K562 (cell line): ENCODE data around the gene THUMPD2. TPM values are rescaled to one million over a fixed set of nuclear protein-coding genes. Genes with fewer than 3 reads are reported as not detected.

Source experiments
- ARHGAP35 ChIP-seq: fragments of 450-650 bp; IDR thresholded peaks from 2 replicates; pipeline ENCODE4 v1.6.1; 2018; ENCODE audit not compliant: partially characterized antibody
- BRF1 ChIP-seq: IDR thresholded peaks from 3 replicates; pipeline ENCODE4 v1.6.1; 2011; ENCODE audit warnings: borderline replicate concordance, mild to moderate bottlenecking; ENCODE audit not compliant: insufficient read length; ENCODE audit errors: extremely low read depth
- CBFB ChIP-seq: sonication (generic); formaldehyde crosslinking; IDR thresholded peaks from 2 replicates; pipeline ENCODE4 v1.4.0; 2020; ENCODE audit warnings: mild to moderate bottlenecking, missing genetic modification reagents
- CEBPB ChIP-seq: fragments of 450-650 bp; IDR thresholded peaks from 2 replicates; pipeline ENCODE4 v1.6.1; 2016; ENCODE audit warnings: missing genetic modification characterization, missing compliant biosample characterization
- KDM1A ChIP-seq, 2 experiments: fragments of 450-650 bp; IDR thresholded peaks; 2 replicates each; pipeline ENCODE4 v1.6.1; 2016; ENCODE audit warnings: mild to moderate bottlenecking in 2 of 2
- RBFOX2 ChIP-seq: fragments of 200-400 bp; formaldehyde crosslinking; IDR thresholded peaks from 2 replicates; pipeline ENCODE4 v1.6.1; 2017; ENCODE audit warnings: low read depth, mild to moderate bottlenecking, low read length, moderate library complexity
- SREBF2 ChIP-seq: sonication (generic); formaldehyde crosslinking; IDR thresholded peaks from 2 replicates; pipeline ENCODE4 v1.4.0; 2020; ENCODE audit warnings: mild to moderate bottlenecking, missing genetic modification reagents
- TARDBP ChIP-seq: fragments of 450-650 bp; IDR thresholded peaks from 2 replicates; pipeline ENCODE4 v1.6.1; 2016
- TCFL5 ChIP-seq: fragments of 250-450 bp; sonication (Bioruptor Pico); conservative IDR thresholded peaks from 2 replicates; pipeline ENCODE4 v1.6.1; 2021; ENCODE audit warnings: mild to moderate bottlenecking, moderate library complexity, matching md5 sums
- ZKSCAN3 ChIP-seq: fragments of 250-450 bp; sonication (Bioruptor Pico); IDR thresholded peaks from 2 replicates; pipeline ENCODE4 v1.4.0; 2020
- ZNF134 ChIP-seq: fragments of 250-450 bp; sonication (Bioruptor Pico); conservative IDR thresholded peaks from 2 replicates; pipeline ENCODE4 v1.4.0; 2020
- ZNF232 ChIP-seq: sonication (generic); formaldehyde crosslinking; IDR thresholded peaks from 2 replicates; pipeline ENCODE4 v1.8.0; 2022; ENCODE audit warnings: mild to moderate bottlenecking, missing genetic modification reagents
- polyA plus RNA-seq, 8 experiments: library from polyadenylated mRNA; depleted of rRNA in 4 of 8; stranded (reverse) in 5 of 8; unstranded in 3 of 8; fragments of >200 nt; fragmentation: Nextera tagmentation in 2 of 8; fragmentation: Illumina TruSeq in 1 of 8; extraction: Ambion mirVana in 2 of 8; extraction: Trizol in 1 of 8; gene quantifications; 2 replicates each; pipeline versions ENCODE4 v1.2.1 to v1.2.3, GENCODE V29; 2011 to 2014; ENCODE audit warnings: inconsistent platforms in 1 of 8, missing spikeins in 1 of 8
- total RNA-seq, 7 experiments: library from RNA; depleted of rRNA in 6 of 7; stranded (reverse); fragments of >200 nt in 6 of 7; fragmentation: Illumina TruSeq in 2 of 7; extraction: Trizol in 2 of 7; gene quantifications; 2 replicates each; pipeline versions ENCODE4 v1.2.1 to v1.2.3, GENCODE V29; 2011 to 2021; ENCODE audit warnings: low replicate concordance in 1 of 7
- TF ChIP-seq, protein P1 (sequence below): fragments of 200-800 bp; sonication (Bioruptor generic); IDR thresholded peaks from 2 replicates; pipeline ENCODE4 v1.6.1; 2016; ENCODE audit warnings: missing genetic modification characterization, missing compliant biosample characterization
- TF ChIP-seq, protein P2 (sequence below): fragments of 450-650 bp; IDR thresholded peaks from 2 replicates; pipeline ENCODE4 v1.6.1; 2017; ENCODE audit warnings: mild to moderate bottlenecking, moderate library complexity
- TF ChIP-seq, protein P3 (sequence below): fragments of 450-650 bp; IDR thresholded peaks from 2 replicates; pipeline ENCODE4 v1.6.1; 2017; ENCODE audit warnings: antibody characterized with exemption, mild to moderate bottlenecking
- TF ChIP-seq, protein P4 (sequence below), 2 experiments: fragments of 450-650 bp; conservative IDR thresholded peaks; 2 replicates each; pipeline ENCODE4 v1.6.1; 2017; ENCODE audit warnings: mild to moderate bottlenecking in 2 of 2, moderate library complexity in 2 of 2

The THUMPD2 gene
- total and polyA plus RNA-seq, 9 of the 15 experiments (the other 6 are each of a cell fraction or from before 2014, with no cell fraction given): 9.6 to 40.4 (median 24.0) TPM

DNA sequence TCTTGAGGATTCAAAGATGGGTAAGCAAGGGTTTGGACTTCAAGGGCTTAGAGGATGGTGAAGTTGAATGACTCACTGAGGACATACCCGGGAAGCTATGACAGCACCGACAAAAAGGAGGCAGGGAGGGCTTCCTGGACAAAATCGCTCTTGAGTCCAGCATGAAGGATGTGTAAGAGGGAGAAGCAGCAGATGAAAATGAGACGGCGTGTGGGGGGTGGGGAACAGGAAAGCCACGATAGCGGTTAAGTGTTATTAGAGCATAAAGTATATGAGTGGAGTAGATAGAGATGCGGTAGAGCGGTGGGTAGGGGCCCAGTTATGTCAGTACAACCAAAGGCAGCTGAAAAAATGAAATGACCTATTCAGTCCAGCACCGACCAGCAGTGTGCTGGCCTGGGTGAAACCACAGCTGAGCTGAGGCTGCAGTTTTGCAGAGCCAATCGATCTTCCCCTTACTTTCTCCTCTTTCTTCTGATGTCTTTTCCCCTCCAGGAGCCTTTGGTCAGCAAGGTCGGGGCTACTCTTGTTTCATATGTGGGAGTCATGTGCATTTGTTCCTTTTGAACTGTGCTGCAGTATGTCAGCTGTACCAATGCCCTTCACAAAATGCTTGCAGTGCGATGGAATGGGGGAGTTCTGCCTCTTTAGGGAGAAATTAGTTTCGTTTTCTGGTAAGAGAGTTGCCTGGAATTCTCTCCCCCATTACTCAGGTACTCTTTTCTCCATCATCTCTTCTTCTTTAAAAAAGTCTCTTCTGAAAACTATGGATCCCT lies 2.0 kb upstream of the THUMPD2 start (continued):
- TF ChIP-seq, protein P1, sequence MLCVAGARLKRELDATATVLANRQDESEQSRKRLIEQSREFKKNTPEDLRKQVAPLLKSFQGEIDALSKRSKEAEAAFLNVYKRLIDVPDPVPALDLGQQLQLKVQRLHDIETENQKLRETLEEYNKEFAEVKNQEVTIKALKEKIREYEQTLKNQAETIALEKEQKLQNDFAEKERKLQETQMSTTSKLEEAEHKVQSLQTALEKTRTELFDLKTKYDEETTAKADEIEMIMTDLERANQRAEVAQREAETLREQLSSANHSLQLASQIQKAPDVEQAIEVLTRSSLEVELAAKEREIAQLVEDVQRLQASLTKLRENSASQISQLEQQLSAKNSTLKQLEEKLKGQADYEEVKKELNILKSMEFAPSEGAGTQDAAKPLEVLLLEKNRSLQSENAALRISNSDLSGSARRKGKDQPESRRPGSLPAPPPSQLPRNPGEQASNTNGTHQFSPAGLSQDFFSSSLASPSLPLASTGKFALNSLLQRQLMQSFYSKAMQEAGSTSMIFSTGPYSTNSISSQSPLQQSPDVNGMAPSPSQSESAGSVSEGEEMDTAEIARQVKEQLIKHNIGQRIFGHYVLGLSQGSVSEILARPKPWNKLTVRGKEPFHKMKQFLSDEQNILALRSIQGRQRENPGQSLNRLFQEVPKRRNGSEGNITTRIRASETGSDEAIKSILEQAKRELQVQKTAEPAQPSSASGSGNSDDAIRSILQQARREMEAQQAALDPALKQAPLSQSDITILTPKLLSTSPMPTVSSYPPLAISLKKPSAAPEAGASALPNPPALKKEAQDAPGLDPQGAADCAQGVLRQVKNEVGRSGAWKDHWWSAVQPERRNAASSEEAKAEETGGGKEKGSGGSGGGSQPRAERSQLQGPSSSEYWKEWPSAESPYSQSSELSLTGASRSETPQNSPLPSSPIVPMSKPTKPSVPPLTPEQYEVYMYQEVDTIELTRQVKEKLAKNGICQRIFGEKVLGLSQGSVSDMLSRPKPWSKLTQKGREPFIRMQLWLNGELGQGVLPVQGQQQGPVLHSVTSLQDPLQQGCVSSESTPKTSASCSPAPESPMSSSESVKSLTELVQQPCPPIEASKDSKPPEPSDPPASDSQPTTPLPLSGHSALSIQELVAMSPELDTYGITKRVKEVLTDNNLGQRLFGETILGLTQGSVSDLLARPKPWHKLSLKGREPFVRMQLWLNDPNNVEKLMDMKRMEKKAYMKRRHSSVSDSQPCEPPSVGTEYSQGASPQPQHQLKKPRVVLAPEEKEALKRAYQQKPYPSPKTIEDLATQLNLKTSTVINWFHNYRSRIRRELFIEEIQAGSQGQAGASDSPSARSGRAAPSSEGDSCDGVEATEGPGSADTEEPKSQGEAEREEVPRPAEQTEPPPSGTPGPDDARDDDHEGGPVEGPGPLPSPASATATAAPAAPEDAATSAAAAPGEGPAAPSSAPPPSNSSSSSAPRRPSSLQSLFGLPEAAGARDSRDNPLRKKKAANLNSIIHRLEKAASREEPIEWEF (CRISPR knock-in tag): no peak
- TF ChIP-seq SREBF2 (CRISPR knock-in tag) (no peak), KDM1A (IDR thresholded peaks at IDR 0.05) (no peak), RBFOX2 (0 out of 2 replicates have a peak, but pooled peaks have one; percentile 18), CBFB (CRISPR knock-in tag) (no peak), TARDBP (no peak), CEBPB (tag) (no peak), ARHGAP35 (no peak), ZKSCAN3 (CRISPR knock-in tag) (no peak), TCFL5 (CRISPR knock-in tag) (no peak), BRF1 (no peak), ZNF134 (CRISPR knock-in tag) (no peak), ZNF232 (no peak)
- TF ChIP-seq, protein P2, sequence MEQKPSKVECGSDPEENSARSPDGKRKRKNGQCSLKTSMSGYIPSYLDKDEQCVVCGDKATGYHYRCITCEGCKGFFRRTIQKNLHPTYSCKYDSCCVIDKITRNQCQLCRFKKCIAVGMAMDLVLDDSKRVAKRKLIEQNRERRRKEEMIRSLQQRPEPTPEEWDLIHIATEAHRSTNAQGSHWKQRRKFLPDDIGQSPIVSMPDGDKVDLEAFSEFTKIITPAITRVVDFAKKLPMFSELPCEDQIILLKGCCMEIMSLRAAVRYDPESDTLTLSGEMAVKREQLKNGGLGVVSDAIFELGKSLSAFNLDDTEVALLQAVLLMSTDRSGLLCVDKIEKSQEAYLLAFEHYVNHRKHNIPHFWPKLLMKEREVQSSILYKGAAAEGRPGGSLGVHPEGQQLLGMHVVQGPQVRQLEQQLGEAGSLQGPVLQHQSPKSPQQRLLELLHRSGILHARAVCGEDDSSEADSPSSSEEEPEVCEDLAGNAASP: no peak
- TF ChIP-seq, protein P3, sequence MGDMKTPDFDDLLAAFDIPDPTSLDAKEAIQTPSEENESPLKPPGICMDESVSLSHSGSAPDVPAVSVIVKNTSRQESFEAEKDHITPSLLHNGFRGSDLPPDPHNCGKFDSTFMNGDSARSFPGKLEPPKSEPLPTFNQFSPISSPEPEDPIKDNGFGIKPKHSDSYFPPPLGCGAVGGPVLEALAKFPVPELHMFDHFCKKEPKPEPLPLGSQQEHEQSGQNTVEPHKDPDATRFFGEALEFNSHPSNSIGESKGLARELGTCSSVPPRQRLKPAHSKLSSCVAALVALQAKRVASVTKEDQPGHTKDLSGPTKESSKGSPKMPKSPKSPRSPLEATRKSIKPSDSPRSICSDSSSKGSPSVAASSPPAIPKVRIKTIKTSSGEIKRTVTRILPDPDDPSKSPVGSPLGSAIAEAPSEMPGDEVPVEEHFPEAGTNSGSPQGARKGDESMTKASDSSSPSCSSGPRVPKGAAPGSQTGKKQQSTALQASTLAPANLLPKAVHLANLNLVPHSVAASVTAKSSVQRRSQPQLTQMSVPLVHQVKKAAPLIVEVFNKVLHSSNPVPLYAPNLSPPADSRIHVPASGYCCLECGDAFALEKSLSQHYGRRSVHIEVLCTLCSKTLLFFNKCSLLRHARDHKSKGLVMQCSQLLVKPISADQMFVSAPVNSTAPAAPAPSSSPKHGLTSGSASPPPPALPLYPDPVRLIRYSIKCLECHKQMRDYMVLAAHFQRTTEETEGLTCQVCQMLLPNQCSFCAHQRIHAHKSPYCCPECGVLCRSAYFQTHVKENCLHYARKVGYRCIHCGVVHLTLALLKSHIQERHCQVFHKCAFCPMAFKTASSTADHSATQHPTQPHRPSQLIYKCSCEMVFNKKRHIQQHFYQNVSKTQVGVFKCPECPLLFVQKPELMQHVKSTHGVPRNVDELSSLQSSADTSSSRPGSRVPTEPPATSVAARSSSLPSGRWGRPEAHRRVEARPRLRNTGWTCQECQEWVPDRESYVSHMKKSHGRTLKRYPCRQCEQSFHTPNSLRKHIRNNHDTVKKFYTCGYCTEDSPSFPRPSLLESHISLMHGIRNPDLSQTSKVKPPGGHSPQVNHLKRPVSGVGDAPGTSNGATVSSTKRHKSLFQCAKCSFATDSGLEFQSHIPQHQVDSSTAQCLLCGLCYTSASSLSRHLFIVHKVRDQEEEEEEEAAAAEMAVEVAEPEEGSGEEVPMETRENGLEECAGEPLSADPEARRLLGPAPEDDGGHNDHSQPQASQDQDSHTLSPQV: 0 out of 2 replicates have a peak, but pooled peaks have one; percentile 30
- TF ChIP-seq, protein P4, sequence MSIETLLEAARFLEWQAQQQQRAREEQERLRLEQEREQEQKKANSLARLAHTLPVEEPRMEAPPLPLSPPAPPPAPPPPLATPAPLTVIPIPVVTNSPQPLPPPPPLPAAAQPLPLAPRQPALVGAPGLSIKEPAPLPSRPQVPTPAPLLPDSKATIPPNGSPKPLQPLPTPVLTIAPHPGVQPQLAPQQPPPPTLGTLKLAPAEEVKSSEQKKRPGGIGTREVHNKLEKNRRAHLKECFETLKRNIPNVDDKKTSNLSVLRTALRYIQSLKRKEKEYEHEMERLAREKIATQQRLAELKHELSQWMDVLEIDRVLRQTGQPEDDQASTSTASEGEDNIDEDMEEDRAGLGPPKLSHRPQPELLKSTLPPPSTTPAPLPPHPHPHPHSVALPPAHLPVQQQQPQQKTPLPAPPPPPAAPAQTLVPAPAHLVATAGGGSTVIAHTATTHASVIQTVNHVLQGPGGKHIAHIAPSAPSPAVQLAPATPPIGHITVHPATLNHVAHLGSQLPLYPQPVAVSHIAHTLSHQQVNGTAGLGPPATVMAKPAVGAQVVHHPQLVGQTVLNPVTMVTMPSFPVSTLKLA (conservative IDR thresholded peaks at IDR 0.05): peak in 1 of 2 experiments; percentile 36; a peak in 1 of 4 replicates
